Activated effector memory CD4-positive, alpha-beta T cell treated with Interleukin-2 at 50 U/mL for 16 hours (primary cell): ENCODE measurements around the gene PTPN11.
"Not testable (repeated sequence)": the region's sequence is repeated elsewhere in the genome, so short reads cannot be mapped to it uniquely, and the experiment has no call there.

Experiments
- DNase-seq: peaks from one replicate; pipeline ENCODE4 v3.0.0-alpha.2; 2020

The PTPN11 gene

GRCh38 chr12:112409906-112410244, 8.9 kb upstream of the PTPN11 start:
- no peak for DNase-seq

- DNase-seq = no peak
Observed at GRCh38 chr12:112413855-112414625, 4.7 kb upstream of the PTPN11 start.

- DNase-seq = not testable (repeated sequence)
Observed at GRCh38 chr12:112415457-112415856, 3.3 kb upstream of the PTPN11 start.

- no peak for DNase-seq
Observed at GRCh38 chr12:112418273-112418607, 507 bp upstream of the PTPN11 start.

GRCh38 chr12:112419297-112420133, 768 bp downstream of the PTPN11 start:
- DNase-seq = no peak

- DNase-seq = no peak
Observed at GRCh38 chr12:112420740-112421139, 2.0 kb downstream of the PTPN11 start.

GRCh38 chr12:112421363-112421762, 2.6 kb downstream of the PTPN11 start:
- DNase-seq = no peak

- DNase-seq = no peak
Observed at GRCh38 chr12:112422531-112422930, 3.8 kb downstream of the PTPN11 start.

- no peak for DNase-seq
Observed at GRCh38 chr12:112424126-112424525, 5.4 kb downstream of the PTPN11 start.

- DNase-seq = no peak
Observed at GRCh38 chr12:112425582-112426382, 7.0 kb downstream of the PTPN11 start.

- DNase-seq = no peak
Observed at GRCh38 chr12:112427760-112428159, 9.0 kb downstream of the PTPN11 start.

- no peak for DNase-seq
Observed at GRCh38 chr12:112430929-112431328, 12.2 kb downstream of the PTPN11 start.

- no peak for DNase-seq
Observed at GRCh38 chr12:112431965-112432364, 13.2 kb downstream of the PTPN11 start.

GRCh38 chr12:112433551-112433950, 14.8 kb downstream of the PTPN11 start:
- DNase-seq = no peak

GRCh38 chr12:112438645-112439044, 19.9 kb downstream of the PTPN11 start:
- DNase-seq = not testable (repeated sequence)

GRCh38 chr12:112439769-112440168, 21.0 kb downstream of the PTPN11 start:
- no peak for DNase-seq

- DNase-seq = not testable (repeated sequence)
Observed at GRCh38 chr12:112440653-112441052, 21.9 kb downstream of the PTPN11 start.

- DNase-seq = no peak
Observed at GRCh38 chr12:112443916-112444315, 25.2 kb downstream of the PTPN11 start.

GRCh38 chr12:112446008-112446725, 27.4 kb downstream of the PTPN11 start:
- DNase-seq = no peak

- DNase-seq = no peak
Observed at GRCh38 chr12:112447106-112447505, 28.4 kb downstream of the PTPN11 start.

GRCh38 chr12:112448165-112448564, 29.4 kb downstream of the PTPN11 start:
- DNase-seq = not testable (repeated sequence)

GRCh38 chr12:112450725-112451124, 32.0 kb downstream of the PTPN11 start:
- DNase-seq = no peak

- no peak for DNase-seq
Observed at GRCh38 chr12:112456029-112456428, 37.3 kb downstream of the PTPN11 start.
